Activated B cell treated with CpG ODN at 0.5 μM for 24 hours (primary cell): Measurements from ENCODE around the gene PARD6A. TPM values are rescaled to one million over a fixed set of nuclear protein-coding genes. Genes with fewer than 3 reads are reported as not detected.

ENCODE experiments used
- ATAC-seq: fragments of 200-7000 bp; cut with Tn5 transposase; one replicate; pipeline ENCODE4 v1.10.0; 2021; ENCODE audit warnings: low read depth, mild to moderate bottlenecking, moderate library complexity
- CTCF ChIA-PET: fragments of 350-600 bp; sonication (Branson Sonifier 250); formaldehyde crosslinking; loops from one replicate; lab custom pipeline; 2021; ENCODE audit warnings: antibody characterized with exemption; lab: Charles Lee
- POLR2A ChIA-PET: fragments of 350-600 bp; sonication (Branson Sonifier 250); formaldehyde crosslinking; loops from one replicate; lab custom pipeline; 2021; ENCODE audit warnings: antibody characterized with exemption; lab: Charles Lee
- DNase-seq: peaks from one replicate; pipeline ENCODE4 v3.0.0; 2022
- H3K27ac Mint-ChIP-seq: one replicate; pipeline ENCODE4 v1.8.0; 2020; ENCODE audit warnings: mixed read lengths
- H3K27me3 Mint-ChIP-seq: one replicate; pipeline ENCODE4 v1.8.0; 2021; ENCODE audit warnings: mixed read lengths
- H3K36me3 Mint-ChIP-seq: one replicate; pipeline ENCODE4 v1.8.0; 2021; ENCODE audit warnings: low read depth, mixed read lengths
- H3K4me1 Mint-ChIP-seq: one replicate; pipeline ENCODE4 v1.8.0; 2021; ENCODE audit warnings: mixed read lengths
- H3K4me3 Mint-ChIP-seq: one replicate; pipeline ENCODE4 v1.8.0; 2020; ENCODE audit warnings: mild to moderate bottlenecking, mixed read lengths
- H3K9me3 Mint-ChIP-seq: one replicate; pipeline ENCODE4 v1.8.0; 2020; ENCODE audit warnings: mixed read lengths
- intact Hi-C: fragments of 100-400 bp; cut with micrococcal nuclease; formaldehyde crosslinking; loops from one replicate; pipeline ENCODE4 v1.15.1; 2024
- total RNA-seq: library from RNA; stranded (reverse); gene quantifications from 2 replicates; pipeline ENCODE4 v1.2.3, GENCODE V29; 2022
- TF ChIP-seq, protein P1 (sequence below): fragments of 200-600 bp; IDR thresholded peaks from one replicate; pipeline ENCODE4 v1.8.0; 2022; ENCODE audit warnings: antibody characterized with exemption, mild to moderate bottlenecking

The PARD6A gene
- total RNA-seq, 1 donor from 2014 or later, result 5.9 TPM

DNA sequence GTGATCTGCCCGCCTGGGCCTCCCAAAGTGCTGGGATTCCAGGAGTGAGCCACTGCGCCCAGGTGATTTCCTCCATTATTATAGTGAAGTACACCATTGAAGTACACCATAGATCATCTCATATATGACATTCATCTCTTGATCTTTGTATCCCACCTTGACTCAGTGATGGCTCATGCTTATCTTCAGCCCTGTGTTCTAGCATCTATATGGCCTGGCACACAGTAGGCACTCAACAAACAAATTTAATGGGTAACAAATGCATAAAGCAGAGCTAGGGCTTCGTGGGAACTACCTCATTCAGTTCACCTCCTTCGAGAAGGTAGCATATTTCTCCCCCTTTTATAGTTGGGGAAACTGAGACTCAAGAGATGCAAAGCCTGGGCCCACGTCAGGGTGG, 4.8 kb downstream of the PARD6A start:
- ATAC-seq (no peak), DNase-seq (no peak)
- Mint-ChIP-seq H3K27me3 (no peaks in the 10 kb centered on the region), H3K27ac (no peak overlapping the region), H3K36me3 (peaks cover under 1% of the 10 kb centered on the region), H3K4me3 (peak overlapping the region; percentile 69), H3K9me3 (no peaks in the 10 kb centered on the region), H3K4me1 (peaks cover 51% of the 10 kb centered on the region)
- TF ChIP-seq, protein P1, sequence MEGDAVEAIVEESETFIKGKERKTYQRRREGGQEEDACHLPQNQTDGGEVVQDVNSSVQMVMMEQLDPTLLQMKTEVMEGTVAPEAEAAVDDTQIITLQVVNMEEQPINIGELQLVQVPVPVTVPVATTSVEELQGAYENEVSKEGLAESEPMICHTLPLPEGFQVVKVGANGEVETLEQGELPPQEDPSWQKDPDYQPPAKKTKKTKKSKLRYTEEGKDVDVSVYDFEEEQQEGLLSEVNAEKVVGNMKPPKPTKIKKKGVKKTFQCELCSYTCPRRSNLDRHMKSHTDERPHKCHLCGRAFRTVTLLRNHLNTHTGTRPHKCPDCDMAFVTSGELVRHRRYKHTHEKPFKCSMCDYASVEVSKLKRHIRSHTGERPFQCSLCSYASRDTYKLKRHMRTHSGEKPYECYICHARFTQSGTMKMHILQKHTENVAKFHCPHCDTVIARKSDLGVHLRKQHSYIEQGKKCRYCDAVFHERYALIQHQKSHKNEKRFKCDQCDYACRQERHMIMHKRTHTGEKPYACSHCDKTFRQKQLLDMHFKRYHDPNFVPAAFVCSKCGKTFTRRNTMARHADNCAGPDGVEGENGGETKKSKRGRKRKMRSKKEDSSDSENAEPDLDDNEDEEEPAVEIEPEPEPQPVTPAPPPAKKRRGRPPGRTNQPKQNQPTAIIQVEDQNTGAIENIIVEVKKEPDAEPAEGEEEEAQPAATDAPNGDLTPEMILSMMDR, result no peak
- ChIA-PET CTCF (interaction anchor here (1.1 to 6.6 kb wide), 3 partner anchors 21 to 172 kb away, joined by 4 to 44 read pairs (median 15); partner anchors contain the start of gene CARMIL2), POLR2A (interaction anchor here (0.9 to 1.9 kb wide), 3 partner anchors 20 to 118 kb away, joined by 3 to 6 read pairs (median 4); no protein-coding TSS in a partner anchor)
- intact Hi-C loops, result loop anchor here (5.0 to 10.0 kb wide), 5 partner anchors 238 to 569 kb away; partner anchors contain the start of genes B3GNT9, ESRP2, FBXL8 and TRADD

DNA sequence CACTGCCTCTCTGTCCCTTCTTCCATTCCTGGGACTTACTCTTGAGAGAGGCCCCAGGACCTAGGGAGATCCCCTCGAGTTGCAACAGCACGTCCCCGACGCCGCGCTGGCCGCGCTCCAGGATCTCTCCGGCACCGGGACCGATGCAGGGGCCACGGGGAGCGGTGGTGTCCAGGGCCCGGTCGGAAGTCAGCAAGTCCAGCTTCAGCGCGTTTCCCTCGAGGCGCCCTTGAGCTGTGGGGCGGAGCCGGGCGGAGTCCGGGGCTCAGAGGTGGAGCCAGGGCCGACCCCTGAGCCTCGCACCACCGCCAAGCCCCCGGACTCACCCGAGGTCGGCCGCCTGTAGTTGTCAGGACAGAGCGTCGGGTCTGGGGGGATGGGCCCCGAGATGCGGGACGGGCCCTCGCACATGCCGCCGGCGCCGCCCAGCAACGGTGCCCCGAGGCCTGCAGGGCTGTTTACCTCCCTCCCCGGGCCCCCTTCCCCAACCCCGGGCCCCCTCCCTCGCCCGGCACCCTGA, 5.3 kb downstream of the PARD6A start:
- Mint-ChIP-seq H3K27me3 (no peaks in the 10 kb centered on the region), H3K36me3 (no peaks in the 10 kb centered on the region), H3K27ac (no peak overlapping the region), H3K4me1 (peaks cover 50% of the 10 kb centered on the region), H3K4me3 (peak overlapping the region; percentile 69), H3K9me3 (no peaks in the 10 kb centered on the region)
- intact Hi-C loops, result loop anchor here (5.0 to 10.0 kb wide), 5 partner anchors 239 to 569 kb away; partner anchors contain the start of genes B3GNT9, ESRP2, FBXL8 and TRADD
- ChIA-PET POLR2A (interaction anchor here (0.7 to 2.5 kb wide), 4 partner anchors 21 to 145 kb away, joined by 3 to 9 read pairs (median 5); partner anchors contain the start of gene CARMIL2), CTCF (interaction anchor here (1.1 to 6.6 kb wide), 6 partner anchors 22 to 185 kb away, joined by 3 to 61 read pairs (median 14); partner anchors contain the start of genes ATP6V0D1 and CARMIL2)
- ATAC-seq (no peak), DNase-seq (no peak)
- TF ChIP-seq, protein P1, result no peak

DNA sequence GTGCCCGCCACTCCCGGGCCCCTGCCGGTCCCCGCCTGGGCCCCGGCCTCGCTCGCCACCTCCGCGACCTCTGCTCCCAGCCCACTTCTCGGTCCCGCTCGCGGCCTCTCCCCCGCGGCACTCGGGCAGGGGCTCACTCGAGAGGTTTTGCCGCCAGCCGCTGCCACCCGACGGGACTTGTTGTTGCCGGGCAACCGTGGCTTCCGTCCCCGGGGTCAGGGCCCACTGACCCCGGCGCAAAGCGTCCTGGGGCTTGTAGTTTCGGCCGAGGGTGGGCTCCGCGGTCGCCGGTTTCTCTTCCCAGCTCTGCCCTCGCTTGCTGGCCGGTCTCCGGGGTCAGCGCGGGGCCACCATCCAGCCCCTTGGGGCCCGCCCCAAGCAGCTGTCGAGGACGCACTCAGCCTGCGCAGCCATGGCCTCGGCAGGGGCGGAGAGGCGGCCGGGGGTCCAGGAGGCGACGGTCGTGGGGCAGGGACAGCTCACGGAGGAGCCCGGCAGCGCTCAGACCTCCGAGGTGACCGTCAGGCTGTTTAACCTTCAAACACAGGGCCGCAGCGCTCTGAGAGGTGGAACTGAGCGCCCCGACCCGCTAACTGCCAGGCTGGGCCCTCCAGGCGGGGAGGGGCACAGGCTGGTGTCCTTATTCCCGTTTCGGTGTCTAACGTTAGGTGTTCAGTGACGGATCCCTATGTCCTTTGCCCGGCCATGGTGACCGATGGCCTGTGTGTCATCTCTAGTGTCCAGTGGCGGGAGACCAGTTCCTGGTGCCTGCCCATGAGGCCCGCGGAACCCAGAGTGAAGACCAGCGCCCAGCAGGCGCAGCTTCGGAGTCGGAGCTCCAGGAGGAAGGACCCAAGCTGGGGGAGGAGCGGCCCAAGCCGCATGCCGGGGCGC, 6.0 kb downstream of the PARD6A start, which contains the start of the genes C16orf86 and ENKD1:
Gene C16orf86, plus strand, starts transcription at position 256 of the 894 bp plus-strand sequence. Its CDS starts 157 bp downstream, at position 413.
Gene ENKD1, minus strand, starts transcription at position 192 of the 894 bp plus-strand sequence. CDS start 308 bp downstream, outside the sequence.
- TF ChIP-seq, protein P1, result no peak
- POLR2A ChIA-PET, result interaction anchor here (0.7 to 2.5 kb wide), 9 partner anchors 22 to 418 kb away, joined by 3 to 9 read pairs (median 5); partner anchors contain the start of genes ATP6V0D1, CARMIL2, CTCF and GFOD2
- H3K27me3 Mint-ChIP-seq, result no peaks in the 10 kb centered on the region

DNA sequence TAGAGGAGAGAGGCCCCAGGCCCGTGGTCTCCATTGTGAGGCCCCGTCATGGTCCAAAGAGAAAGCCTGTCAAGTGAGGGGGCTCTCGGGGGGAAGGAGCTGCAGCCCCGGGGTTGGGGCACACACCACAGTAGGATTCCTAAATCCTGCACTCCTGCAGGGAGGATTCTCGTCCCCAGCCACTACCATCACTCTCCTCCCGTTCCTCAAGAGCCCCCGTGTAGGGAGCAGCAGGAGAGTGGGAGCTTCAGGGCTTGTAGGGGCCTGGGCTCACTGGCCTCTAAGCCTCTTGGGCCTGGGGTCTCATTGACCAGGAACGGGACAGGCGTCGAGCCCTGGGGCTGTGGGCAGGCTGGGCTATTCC, 6.7 kb downstream of the PARD6A start:
- peak overlapping the region; percentile 85 for H3K27ac Mint-ChIP-seq
- DNase-seq (no peak), ATAC-seq (no peak)
- H3K36me3 Mint-ChIP-seq, result no peaks in the 10 kb centered on the region
- intact Hi-C loops, result loop anchor here (5.0 to 10.0 kb wide), 5 partner anchors 240 to 567 kb away; partner anchors contain the start of genes B3GNT9, ESRP2, FBXL8 and TRADD
- H3K4me1 Mint-ChIP-seq, result peaks cover 43% of the 10 kb centered on the region
- CTCF ChIA-PET, result interaction anchor here (0.6 to 6.6 kb wide), 15 partner anchors 23 to 186 kb away, joined by 3 to 61 read pairs (median 5); partner anchors contain the start of genes ATP6V0D1 and CARMIL2
- H3K9me3 Mint-ChIP-seq, result no peaks in the 10 kb centered on the region
- TF ChIP-seq, protein P1, result no peak
- no peaks in the 10 kb centered on the region for H3K27me3 Mint-ChIP-seq
- POLR2A ChIA-PET, result interaction anchor here (0.7 to 2.5 kb wide), 7 partner anchors 51 to 418 kb away, joined by 3 to 9 read pairs (median 5); partner anchors contain the start of genes ATP6V0D1, CTCF, GFOD2 and NFATC3
- H3K4me3 Mint-ChIP-seq, result peak overlapping the region; percentile 87

More for the DNA sequence above, 6.0 kb downstream of the PARD6A start, which contains the start of the genes C16orf86 and ENKD1:
- peak within 1 kb of the TSS; percentile 85 for H3K27ac Mint-ChIP-seq
- peaks cover 43% of the 10 kb centered on the region for H3K4me1 Mint-ChIP-seq
- no peaks in the 10 kb centered on the region for H3K36me3 Mint-ChIP-seq
- DNase-seq, result peak; percentile 77
- peak; percentile 71 for ATAC-seq
- no peaks in the 10 kb centered on the region for H3K9me3 Mint-ChIP-seq
- intact Hi-C loops, result loop anchor here (5.0 to 10.0 kb wide), 5 partner anchors 240 to 568 kb away; partner anchors contain the start of genes B3GNT9, ESRP2, FBXL8 and TRADD
- CTCF ChIA-PET, result interaction anchor here (0.6 to 6.6 kb wide), 16 partner anchors 23 to 186 kb away, joined by 3 to 61 read pairs (median 4); partner anchors contain the start of genes ATP6V0D1 and CARMIL2
- peak within 1 kb of the TSS; percentile 87 for H3K4me3 Mint-ChIP-seq
